Inferior parietal cortex (tissue), 1 donor: Measurements from ENCODE around the gene MRPL24.
"Not testable (repeated sequence)": the region's sequence is repeated elsewhere in the genome, so short reads cannot be mapped to it uniquely, and the experiment has no call there.

Experiments
- DNase-seq: peaks from one replicate; pipeline ENCODE4 v3.0.0-alpha.2; 2016; ENCODE audit errors: extremely low spot score

MRPL24 gene

GRCh38 chr1:156740741-156741480 lies at the start of gene MRPL24:
Gene MRPL24, minus strand, starts transcription at chr1:156741088. Its CDS starts 2,384 bp downstream, at chr1:156738704.
- peak; percentile 100 for DNase-seq

GRCh38 chr1:156789621-156790318 lies 48.9 kb upstream of the MRPL24 start:
- no peak for DNase-seq

- DNase-seq: no peak
Measured at GRCh38 chr1:156788136-156788535, 47.2 kb upstream of the MRPL24 start.

GRCh38 chr1:156786640-156787039 lies 45.8 kb upstream of the MRPL24 start:
- no peak for DNase-seq

- DNase-seq: no peak
Measured at GRCh38 chr1:156785458-156785857, 44.6 kb upstream of the MRPL24 start.

DNA sequence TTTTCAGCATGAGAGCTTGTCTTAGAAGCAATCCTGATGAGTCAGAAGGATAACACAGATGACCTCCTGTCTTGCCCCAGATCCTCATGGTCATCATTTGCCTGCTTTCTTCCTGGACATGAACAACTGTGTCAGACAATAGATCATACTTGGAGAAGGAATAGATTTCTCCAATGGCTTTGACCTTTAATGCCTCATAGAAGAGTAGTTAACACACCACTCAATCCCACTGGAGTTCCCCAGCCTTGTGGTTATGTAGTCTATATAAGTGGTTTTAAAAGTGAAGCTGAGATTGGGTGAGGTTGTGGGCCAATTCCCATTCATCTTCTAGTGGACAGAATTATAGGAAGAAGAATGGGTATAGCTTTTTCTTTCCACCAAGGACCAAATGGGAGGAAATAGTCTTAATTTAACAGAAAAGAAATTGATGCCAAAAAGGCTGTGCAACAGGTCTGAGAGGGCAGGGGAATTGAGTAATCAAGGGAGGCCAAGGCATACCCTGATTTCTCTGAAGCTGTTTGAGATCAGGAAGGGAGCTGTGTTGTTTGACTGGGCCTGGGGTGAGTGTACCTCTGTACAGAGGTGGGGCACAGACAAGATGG lies 40.8 kb upstream of the MRPL24 start:
- no peak for DNase-seq

DNA sequence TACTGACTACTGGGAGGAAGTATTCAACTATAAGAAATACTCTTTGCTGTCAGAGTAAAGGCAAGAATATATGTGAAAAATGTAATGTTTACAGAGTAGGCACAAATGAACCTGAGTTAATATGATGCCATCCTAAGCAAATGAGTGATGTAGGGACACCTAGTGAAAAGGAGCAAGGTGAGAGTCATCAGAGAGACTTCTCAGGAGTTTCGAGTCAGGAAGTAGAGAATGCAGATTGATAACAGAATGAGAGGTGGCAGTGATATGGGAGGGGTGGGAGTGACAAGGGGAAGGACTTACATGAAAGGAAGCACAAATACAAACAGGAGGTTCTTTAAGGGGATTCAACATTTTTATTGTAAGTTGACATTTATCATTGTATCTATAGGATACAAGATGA lies 36.7 kb upstream of the MRPL24 start:
- no peak for DNase-seq

GRCh38 chr1:156776942-156777341 lies 36.1 kb upstream of the MRPL24 start:
- DNase-seq: no peak

- no peak for DNase-seq
Measured at GRCh38 chr1:156775799-156776198, 34.9 kb upstream of the MRPL24 start.

- no peak for DNase-seq
Measured at GRCh38 chr1:156773607-156774006, 32.7 kb upstream of the MRPL24 start.

- no peak for DNase-seq
Measured at GRCh38 chr1:156772728-156773497, 32.0 kb upstream of the MRPL24 start.

- DNase-seq: no peak
Measured at GRCh38 chr1:156772222-156772621, 31.3 kb upstream of the MRPL24 start.

DNA sequence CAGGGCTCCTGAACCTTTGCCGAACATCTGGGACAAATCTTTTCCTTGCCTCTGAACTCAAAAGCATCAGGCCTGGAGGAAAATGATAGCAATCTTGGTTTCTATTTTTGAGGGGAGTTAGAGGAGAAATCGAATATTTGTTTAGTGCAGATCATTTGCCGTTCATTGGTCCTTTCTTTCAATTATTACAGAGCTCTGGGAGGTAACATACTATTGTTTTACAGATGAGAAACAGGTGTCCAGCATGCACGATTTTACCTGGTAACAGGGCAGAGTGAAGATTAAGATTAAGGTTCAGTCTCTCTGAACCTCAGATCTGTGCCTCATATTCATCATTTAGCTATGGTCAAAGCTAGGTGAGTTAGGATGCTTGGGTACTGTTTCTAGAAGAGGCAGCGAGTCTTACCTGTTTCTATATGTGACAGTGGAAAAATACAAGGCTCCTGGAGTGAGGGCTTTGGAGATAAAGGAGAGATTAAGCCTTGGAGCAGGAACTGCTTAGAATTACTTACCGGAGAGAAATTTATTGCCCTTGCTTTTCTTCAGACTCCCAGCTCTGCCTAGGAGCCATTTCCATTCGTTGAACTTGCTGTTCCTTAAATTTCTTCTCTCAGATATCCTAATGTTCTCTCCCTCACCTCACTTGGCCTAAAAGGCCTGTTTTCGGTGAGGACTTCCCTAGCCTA lies 27.9 kb upstream of the MRPL24 start:
- DNase-seq: no peak

GRCh38 chr1:156767879-156768604 lies 27.2 kb upstream of the MRPL24 start:
- DNase-seq: no peak

DNA sequence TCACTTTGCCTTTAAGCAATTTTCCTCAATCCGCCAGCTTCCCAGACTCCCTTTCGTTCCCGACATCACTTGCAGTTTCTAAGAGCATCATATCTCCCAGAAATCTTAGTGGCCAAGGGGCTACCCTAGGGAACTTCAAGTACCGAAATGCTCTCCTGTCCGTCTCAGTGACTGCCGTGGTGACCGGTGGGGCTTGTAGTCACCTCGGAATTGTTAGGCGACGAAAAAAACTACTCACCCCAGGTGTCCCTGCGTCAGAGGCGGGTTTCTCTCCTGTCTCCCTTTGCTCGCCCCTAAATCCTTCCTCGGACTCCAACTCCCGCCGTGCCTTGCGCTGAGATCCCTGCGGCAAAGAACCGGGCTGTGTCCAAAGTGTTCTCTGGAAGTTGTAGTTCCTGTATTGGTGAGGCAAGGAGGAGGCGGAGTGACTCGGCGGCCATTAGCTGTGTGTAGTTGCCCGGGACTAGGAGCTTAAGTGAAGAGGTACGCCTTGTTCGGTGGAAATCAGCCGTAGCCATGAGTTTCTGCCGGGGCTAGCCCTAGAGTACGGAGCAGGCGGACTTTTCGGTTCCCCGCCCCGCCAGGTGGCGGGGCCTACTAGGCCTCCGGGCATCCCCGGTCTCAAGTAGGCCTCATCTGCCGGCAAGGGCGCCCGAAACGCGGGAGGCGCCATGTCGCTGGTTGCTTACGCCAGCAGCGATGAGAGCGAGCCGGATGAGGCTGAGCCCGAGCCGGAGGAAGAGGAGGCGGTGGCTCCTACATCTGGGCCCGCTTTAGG lies 26.4 kb upstream of the MRPL24 start, which contains the start of gene PRCC:
TSS of gene PRCC (plus strand) at position 435 of the 778 bp plus-strand sequence. CDS start at position 672, 237 bp downstream.
- DNase-seq: peak; percentile 100

GRCh38 chr1:156766298-156767100 lies 25.6 kb upstream of the MRPL24 start:
- DNase-seq: no peak

DNA sequence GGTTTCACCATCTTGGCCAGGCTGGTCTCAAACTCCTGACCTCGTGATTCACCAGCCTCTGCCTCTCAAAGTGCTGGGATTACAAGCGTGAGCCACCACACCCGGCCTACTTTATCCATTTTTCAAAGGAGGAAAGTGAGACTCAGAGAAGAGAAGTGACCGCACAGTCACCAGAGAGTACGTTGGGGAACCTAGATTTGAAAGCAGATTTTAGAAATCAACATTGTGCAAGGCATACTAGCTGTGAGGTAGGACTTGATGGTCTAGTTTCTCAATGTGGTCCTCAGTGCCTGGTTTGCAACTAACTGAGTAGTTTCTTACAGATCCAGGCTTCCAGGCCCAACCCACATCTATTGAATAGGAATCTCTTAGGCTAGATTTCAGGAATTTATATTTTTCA lies 24.8 kb upstream of the MRPL24 start:
- DNase-seq: no peak

DNA sequence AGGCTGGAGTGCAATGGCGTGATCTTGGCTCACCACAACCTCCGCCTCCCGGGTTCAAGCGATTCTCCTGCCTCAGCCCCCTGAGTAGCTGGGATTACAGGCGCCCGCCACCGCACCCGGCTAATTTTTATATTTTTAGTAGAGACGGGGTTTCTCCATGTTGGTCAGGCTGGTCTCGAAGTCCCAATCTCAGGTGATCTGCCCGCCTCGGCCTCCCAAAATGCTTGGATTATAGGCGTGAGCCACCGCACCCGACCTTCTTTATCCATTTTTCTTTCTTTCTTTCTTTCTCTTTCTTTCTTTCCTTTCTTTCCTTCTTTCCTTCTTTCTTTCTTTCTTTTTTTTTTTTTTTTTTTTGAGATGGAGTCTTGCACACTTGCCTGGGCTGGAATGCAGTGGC lies 24.2 kb upstream of the MRPL24 start:
- DNase-seq: not testable (repeated sequence)

DNA sequence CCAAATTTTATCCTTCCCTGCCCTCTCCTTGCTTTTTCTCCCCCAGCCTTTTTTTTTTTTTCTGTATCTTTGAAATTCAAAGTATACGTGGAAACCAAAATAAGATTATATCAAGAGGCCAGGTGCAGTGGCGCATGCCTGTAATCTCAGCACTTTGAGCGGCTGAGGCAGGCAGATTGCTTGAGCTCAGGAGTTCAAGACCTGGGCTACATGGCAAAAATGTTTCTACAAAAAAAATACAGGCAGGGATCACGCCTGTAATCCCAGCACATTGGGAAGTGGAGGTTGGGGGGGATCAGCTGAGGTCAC lies 19.9 kb upstream of the MRPL24 start:
- no peak for DNase-seq
